ENCODE measurements around the gene PEA15.

The PEA15 gene

GRCh38 chr1:160264795-160265307 is 59.7 kb downstream of the PEA15 start:
- Histone ChIP-seq H3K23ac (ENCODE audit: low read length) (no peak overlapping the region), H3K27ac (ENCODE audit: low read depth, low read length) (no peak overlapping the region), H3K4me3 (ENCODE audit: low read length) (no peak overlapping the region), H3K79me1 (ENCODE audit: low read length) (peaks cover 3% of the 10 kb centered on the region), H2BK5ac (ENCODE audit: low read length) (no peak overlapping the region), H2AK5ac (ENCODE audit: low read length) (no peak overlapping the region), H3K79me2 (ENCODE audit: control insufficient read depth, insufficient read depth, low read length) (peaks cover 11% of the 10 kb centered on the region), H3K4ac (ENCODE audit: low read depth, low read length) (no peak overlapping the region), H2BK120ac (ENCODE audit: low read depth, low read length) (no peak overlapping the region), H2BK15ac (replicated peaks; ENCODE audit: low read depth) (no peak overlapping the region), H3K56ac (ENCODE audit: low read length) (no peak overlapping the region), H4K5ac (ENCODE audit: low read length) (no peak overlapping the region), H3K18ac (ENCODE audit: low read length) (no peak overlapping the region), H3K4me2 (ENCODE audit: low read length) (no peak overlapping the region), H3K9ac (ENCODE audit: low read length) (no peak overlapping the region), H3K4me1 (ENCODE audit: control insufficient read depth, low read depth, low read length) (no peaks in the 10 kb centered on the region), H3K36me3 (ENCODE audit: control insufficient read depth, insufficient read depth, low read length) (no peaks in the 10 kb centered on the region), H3K27me3 (ENCODE audit: insufficient read depth, low read length, poor library complexity) (no peaks in the 10 kb centered on the region), H4K8ac (ENCODE audit: low read depth, low read length) (no peak overlapping the region)
- no CpG with 5 or more reads among the region's 4 CpGs for WGBS (ENCODE audit: extremely low coverage, insufficient coverage, low lambda C conversion rate)
- DNase-seq: no peak

All from mesendoderm (in vitro differentiated cells).